RWPE2 (cell line): ENCODE results near the gene OSBPL2.

Experiments
- ATAC-seq: fragments of 200-7000 bp; cut with Tn5 transposase; 3 replicates; pipeline ENCODE4 v1.9.1; 2021; ENCODE audit warnings: low read depth
- DNase-seq: peaks from one replicate; pipeline ENCODE4 v3.0.0-alpha.2; 2020; ENCODE audit warnings: low spot score
- H3K27ac ChIP-seq: fragments of 450-650 bp; 2 replicates; pipeline ENCODE4 v1.5.1; 2017; ENCODE audit warnings: mild to moderate bottlenecking; ENCODE audit not compliant: poor library complexity, severe bottlenecking
- H3K27me3 ChIP-seq: fragments of 250-450 bp; sonication (Bioruptor Pico); 2 replicates; pipeline ENCODE4 v1.5.1; 2021; ENCODE audit warnings: mild to moderate bottlenecking, moderate library complexity; ENCODE audit not compliant: insufficient read depth, poor library complexity, severe bottlenecking
- H3K36me3 ChIP-seq: fragments of 250-450 bp; sonication (Bioruptor Pico); 2 replicates; pipeline ENCODE4 v1.5.1; 2020; ENCODE audit warnings: low read depth, mild to moderate bottlenecking, moderate library complexity
- H3K4me1 ChIP-seq: fragments of 250-450 bp; sonication (Bioruptor Pico); 2 replicates; pipeline ENCODE4 v1.5.1; 2021; ENCODE audit warnings: mild to moderate bottlenecking, moderate library complexity; ENCODE audit not compliant: insufficient read depth, poor library complexity, severe bottlenecking
- H3K4me3 ChIP-seq: fragments of 250-450 bp; sonication (Bioruptor Pico); 2 replicates; pipeline ENCODE4 v1.5.1; 2021; ENCODE audit warnings: mild to moderate bottlenecking, moderate library complexity; ENCODE audit not compliant: severe bottlenecking
- H3K9me3 ChIP-seq: fragments of 250-450 bp; sonication (Bioruptor Pico); 2 replicates; pipeline ENCODE4 v1.5.1; 2021; ENCODE audit warnings: mild to moderate bottlenecking, moderate library complexity; ENCODE audit not compliant: severe bottlenecking
- TF ChIP-seq, protein P1 (sequence below): fragments of 450-650 bp; IDR thresholded peaks from one replicate; pipeline ENCODE4 v1.5.1; 2017; ENCODE audit warnings: mild to moderate bottlenecking, moderate library complexity; ENCODE audit not compliant: poor library complexity, severe bottlenecking

Gene OSBPL2

DNA sequence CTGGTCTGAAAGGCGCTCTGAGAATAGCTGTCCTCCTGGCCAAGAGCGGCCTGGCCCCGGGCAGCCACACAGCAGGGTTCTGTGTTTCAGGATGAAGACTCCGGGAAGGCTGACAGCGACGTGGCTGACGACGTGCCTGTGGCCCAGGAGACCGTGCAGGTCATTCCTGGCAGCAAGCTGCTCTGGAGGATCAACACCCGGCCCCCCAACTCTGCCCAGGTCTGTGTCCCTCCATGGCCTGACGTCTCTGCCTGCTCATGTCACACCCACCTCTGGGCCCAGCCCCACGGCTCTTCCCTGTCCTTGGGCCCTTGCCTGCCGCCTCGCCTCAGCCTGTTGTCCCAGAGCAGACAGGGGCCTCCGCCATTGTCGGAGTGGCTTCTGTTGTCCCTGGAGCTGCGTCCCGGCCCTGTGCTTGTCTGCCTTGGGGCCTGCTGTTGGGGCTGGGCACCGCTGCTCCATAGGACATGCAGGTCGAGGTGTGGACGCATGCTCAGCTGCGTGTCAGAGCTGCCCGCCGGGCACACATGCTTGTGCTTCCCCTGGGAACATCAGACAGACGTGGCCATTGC lies 48.3 kb downstream of the OSBPL2 start:
- no peak for ATAC-seq
- H3K9me3 ChIP-seq: no peaks in the 10 kb centered on the region
- no peaks in the 10 kb centered on the region for H3K4me1 ChIP-seq
- H3K4me3 ChIP-seq: no peak overlapping the region
- no peak for DNase-seq
- peaks cover 79% of the 10 kb centered on the region for H3K36me3 ChIP-seq
- TF ChIP-seq, protein P1, sequence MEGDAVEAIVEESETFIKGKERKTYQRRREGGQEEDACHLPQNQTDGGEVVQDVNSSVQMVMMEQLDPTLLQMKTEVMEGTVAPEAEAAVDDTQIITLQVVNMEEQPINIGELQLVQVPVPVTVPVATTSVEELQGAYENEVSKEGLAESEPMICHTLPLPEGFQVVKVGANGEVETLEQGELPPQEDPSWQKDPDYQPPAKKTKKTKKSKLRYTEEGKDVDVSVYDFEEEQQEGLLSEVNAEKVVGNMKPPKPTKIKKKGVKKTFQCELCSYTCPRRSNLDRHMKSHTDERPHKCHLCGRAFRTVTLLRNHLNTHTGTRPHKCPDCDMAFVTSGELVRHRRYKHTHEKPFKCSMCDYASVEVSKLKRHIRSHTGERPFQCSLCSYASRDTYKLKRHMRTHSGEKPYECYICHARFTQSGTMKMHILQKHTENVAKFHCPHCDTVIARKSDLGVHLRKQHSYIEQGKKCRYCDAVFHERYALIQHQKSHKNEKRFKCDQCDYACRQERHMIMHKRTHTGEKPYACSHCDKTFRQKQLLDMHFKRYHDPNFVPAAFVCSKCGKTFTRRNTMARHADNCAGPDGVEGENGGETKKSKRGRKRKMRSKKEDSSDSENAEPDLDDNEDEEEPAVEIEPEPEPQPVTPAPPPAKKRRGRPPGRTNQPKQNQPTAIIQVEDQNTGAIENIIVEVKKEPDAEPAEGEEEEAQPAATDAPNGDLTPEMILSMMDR: no peak
- no peaks in the 10 kb centered on the region for H3K27me3 ChIP-seq
- H3K27ac ChIP-seq: no peak overlapping the region

DNA sequence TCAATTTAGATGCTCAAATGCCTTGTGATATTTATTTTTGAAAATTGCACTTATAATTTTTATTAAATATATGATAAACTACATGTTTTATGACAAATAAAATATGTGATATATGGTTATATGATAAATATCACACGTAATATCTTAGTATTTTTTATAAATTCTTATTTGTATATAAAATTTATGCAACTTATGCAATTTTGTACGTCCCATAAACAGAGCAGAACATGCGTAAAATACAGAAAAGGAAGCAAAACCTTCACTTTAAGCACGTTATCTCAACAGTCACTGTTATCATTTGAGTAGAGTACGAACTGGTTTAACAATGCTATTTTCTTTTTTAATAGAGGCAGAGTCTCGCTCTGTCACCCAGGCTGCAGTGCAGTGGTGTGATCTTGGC lies 48.8 kb downstream of the OSBPL2 start:
- TF ChIP-seq, protein P1: no peak
- H3K4me3 ChIP-seq: no peak overlapping the region
- H3K36me3 ChIP-seq: peaks cover 77% of the 10 kb centered on the region
- no peak for DNase-seq
- no peaks in the 10 kb centered on the region for H3K9me3 ChIP-seq
- H3K27ac ChIP-seq: no peak overlapping the region
- H3K27me3 ChIP-seq: no peaks in the 10 kb centered on the region
- H3K4me1 ChIP-seq: no peaks in the 10 kb centered on the region
- no peak for ATAC-seq

DNA sequence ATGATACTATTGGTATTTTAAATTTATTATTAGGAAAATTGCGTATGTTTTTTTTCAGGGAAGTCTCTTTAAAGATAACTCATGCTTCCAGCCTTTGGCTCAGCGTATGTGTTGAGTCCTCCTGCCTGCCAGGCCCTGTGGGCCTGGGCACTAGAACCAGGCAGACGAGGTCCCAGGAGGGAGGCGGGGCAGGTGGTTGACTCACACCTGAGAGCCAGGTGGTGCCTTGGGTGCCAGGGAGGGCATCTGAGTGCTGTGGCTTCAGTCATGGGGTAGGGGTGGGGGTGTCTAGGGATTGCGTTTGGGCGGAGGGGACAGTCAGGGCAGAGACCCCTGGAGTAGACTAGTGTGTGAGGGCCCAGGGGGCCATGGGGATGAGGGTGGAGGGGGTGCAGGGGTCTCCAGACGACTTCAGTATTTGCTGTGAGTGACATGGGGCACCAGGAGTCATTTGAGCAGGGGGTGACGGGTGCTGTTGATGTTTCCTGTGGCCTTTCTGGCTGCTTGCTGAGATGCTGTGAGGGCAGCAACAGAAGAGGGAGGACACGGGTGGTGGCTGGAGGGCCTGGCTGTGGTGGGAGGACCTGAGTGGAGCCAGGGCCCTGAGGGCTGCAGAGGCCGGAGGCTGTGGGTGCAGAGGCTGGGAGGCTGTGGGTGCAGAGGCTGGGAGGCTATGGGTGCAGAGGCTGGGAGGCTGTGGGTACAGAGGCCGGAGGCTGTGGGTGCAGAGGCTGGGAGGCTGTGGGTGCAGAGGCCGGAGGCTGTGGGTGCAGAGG lies 49.6 kb downstream of the OSBPL2 start:
- no peak overlapping the region for H3K27ac ChIP-seq

DNA sequence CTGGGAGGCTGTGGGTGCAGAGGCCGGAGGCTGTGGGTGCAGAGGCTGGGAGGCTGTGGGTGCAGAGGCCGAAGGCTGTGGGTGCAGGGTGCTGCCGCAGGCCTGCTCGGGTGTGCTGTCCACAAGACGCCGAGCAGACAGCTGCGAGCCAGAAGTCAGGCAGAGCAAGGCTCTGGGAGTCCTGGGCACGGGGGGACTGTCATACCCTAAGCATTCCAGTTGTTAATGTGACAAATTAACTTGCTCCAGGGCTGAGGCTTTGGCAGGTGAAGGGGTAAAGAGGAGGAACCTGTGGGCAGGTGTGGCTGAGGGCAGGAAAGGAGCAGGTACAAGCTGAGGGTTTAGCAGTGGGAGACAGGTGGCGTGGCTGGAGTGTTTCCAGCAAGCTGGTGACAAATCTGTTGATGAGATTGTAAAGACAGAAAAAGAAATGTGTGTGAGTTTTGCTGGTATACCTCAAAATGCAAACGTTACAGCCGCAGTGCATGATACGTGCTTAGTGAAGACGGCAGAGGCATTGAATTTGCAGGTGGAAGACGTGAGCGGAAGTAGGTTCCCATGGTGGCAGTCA lies 50.3 kb downstream of the OSBPL2 start:
- ATAC-seq (no peak), DNase-seq (no peak)

More for the DNA sequence above, 49.6 kb downstream of the OSBPL2 start:
- no peaks in the 10 kb centered on the region for H3K27me3 ChIP-seq
- H3K9me3 ChIP-seq: no peaks in the 10 kb centered on the region
- H3K4me3 ChIP-seq: no peak overlapping the region
- DNase-seq (peak; percentile 87), ATAC-seq (peak; percentile 32; the same call in 2 of the 3 replicates)
- H3K4me1 ChIP-seq: no peaks in the 10 kb centered on the region
- TF ChIP-seq, protein P1: no peak
- peaks cover 77% of the 10 kb centered on the region for H3K36me3 ChIP-seq

More for the DNA sequence above, 50.3 kb downstream of the OSBPL2 start:
- Histone ChIP-seq H3K4me3 (no peak overlapping the region), H3K4me1 (no peaks in the 10 kb centered on the region), H3K36me3 (peaks cover 77% of the 10 kb centered on the region), H3K9me3 (no peaks in the 10 kb centered on the region), H3K27ac (no peak overlapping the region), H3K27me3 (no peaks in the 10 kb centered on the region)
- TF ChIP-seq, protein P1: no peak
